ENCODE data around the gene MRTFA. TPM values are rescaled to one million over a fixed set of nuclear protein-coding genes. Genes with fewer than 3 reads are reported as not detected.
A peak's percentile ranks its signal among the peaks of the same experiment; 100 is the strongest.

MRTFA gene
- total RNA-seq, 1 donor from 2014 or later: 52.1 TPM

DNA sequence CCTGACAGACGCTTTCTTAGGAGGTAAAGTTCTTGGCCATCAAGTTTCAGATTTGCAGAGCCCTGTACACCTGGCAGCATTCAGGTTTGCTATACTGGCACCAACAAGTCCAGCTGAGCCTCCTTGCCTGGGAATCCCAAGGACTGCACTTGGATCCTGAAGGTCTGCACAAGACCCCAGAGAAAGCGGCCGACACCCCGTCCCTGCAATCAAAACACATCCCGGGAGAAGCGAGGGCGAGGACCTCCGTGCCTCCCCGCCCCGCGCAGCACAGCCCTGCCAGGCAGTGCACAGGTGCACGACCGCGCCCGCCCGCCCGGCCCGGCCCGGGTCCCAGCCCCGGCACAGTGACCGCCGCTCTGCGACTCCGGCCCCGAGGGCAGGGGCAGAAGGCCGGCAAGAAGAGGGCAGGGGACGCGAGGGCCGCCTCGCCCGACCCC lies 559 bp downstream of the MRTFA start:
- TF ChIP-seq, protein P1, sequence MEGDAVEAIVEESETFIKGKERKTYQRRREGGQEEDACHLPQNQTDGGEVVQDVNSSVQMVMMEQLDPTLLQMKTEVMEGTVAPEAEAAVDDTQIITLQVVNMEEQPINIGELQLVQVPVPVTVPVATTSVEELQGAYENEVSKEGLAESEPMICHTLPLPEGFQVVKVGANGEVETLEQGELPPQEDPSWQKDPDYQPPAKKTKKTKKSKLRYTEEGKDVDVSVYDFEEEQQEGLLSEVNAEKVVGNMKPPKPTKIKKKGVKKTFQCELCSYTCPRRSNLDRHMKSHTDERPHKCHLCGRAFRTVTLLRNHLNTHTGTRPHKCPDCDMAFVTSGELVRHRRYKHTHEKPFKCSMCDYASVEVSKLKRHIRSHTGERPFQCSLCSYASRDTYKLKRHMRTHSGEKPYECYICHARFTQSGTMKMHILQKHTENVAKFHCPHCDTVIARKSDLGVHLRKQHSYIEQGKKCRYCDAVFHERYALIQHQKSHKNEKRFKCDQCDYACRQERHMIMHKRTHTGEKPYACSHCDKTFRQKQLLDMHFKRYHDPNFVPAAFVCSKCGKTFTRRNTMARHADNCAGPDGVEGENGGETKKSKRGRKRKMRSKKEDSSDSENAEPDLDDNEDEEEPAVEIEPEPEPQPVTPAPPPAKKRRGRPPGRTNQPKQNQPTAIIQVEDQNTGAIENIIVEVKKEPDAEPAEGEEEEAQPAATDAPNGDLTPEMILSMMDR (conservative IDR thresholded peaks at IDR 0.05; ENCODE audit: low read depth, low read length): no peak
- DNase-seq (ENCODE audit: low read depth): no peak
- H3K4me3 ChIP-seq (ENCODE audit: low read depth, low read length): peak overlapping the region; percentile 68

DNA sequence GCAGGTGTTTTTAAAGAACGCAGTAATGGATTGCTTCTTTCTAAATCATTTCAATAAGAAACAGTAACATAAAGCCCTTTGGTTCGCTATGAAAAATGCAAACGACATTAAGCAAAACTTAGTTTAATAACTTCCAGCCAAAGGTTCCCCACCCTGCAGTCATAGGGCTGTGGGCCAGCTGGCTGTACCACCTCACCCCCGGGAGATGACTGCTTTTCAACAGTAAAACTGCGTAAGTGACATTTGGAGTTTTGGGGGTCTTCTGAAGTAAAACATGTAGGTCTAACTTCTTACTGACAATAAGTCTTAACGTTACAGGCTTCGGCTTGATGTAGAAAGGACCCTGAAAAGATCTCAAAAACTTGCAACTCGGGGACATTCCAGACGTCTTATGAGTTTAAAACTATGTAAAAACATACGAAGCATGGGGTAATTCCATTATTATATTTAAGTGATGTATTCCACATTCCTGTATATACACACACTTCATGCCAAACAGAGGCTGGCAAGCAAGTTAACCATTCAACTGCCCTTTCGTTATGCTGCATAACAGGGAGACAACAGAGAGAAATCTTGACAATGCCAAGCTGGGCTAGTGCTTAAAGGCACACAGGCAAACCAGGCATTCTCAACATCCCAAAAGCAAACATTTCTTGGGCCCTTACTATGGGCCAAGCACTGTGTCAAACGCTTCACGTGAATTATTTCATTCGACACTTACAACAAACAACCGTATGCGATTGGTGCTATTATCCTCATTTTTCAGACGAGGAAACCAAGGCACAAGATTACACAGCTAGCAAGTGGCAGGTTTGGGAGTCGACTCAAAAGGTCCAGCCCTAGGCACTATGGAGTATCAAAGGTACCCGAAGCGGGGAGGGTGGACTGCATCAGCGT lies 1.2 kb downstream of the MRTFA start:
- H3K4me3 ChIP-seq (ENCODE audit: low read depth, low read length): peak overlapping the region; percentile 68
- no peak for DNase-seq (ENCODE audit: low read depth)
- TF ChIP-seq, protein P1 (conservative IDR thresholded peaks at IDR 0.05; ENCODE audit: low read depth, low read length): no peak

DNA sequence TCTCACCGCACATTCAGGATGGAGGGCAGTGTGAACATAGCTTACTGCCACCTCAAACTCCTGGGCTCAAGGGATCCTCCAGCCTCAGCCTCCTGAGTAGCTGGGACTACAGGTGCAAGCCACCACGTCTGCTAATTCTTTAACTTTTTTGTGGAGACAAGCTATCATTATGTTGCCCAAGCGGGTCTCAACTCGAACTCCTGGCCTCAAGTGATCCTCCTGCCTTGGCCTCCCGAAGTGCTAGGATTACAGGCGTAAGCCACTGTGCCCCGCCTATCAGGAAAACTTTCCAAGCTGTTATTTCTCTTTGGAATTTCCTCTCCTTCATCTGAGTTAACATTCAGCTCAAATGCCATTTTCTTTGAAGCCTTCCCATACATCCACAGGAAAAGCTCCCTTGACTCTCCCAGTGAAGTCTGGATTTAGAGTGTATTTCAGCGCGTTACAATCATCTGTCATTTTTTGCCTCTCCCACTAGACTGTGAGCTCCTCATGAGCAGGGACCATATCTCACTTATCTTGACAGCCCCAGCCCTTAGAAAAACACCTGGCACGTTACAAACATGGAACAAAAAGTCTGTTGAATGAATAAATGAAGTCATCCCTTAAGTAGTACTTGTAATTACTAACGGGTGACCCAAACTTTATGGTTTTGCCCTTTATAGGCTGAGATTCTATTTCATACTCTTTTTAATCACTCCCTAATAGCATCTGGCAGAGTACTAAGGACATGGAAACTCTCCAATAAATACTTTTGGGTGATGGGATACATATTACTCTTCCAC lies 2.2 kb downstream of the MRTFA start:
- TF ChIP-seq, protein P1 (conservative IDR thresholded peaks at IDR 0.05; ENCODE audit: low read depth, low read length): no peak
- DNase-seq (ENCODE audit: low read depth): no peak
- no peak overlapping the region for H3K4me3 ChIP-seq (ENCODE audit: low read depth, low read length)

DNA sequence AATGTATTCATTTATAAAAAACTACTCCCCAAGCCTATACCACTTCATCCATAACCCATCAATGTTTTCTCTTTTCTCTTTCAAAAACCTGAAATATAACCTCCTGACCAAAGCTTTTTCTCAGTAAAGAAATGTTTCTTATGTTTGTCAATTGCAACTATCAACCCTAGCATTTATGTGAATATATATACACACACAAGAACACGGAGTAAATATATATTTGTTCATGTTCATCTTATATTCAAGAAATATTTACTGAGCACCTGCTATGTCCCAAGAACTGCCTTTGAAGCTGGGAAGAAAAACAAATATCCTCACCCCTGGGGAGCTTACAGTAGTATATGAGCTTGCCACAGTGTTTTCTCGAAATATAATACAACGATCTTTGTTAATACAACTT lies 3.5 kb downstream of the MRTFA start:
- no peak overlapping the region for H3K4me3 ChIP-seq (ENCODE audit: low read depth, low read length)
- DNase-seq (ENCODE audit: low read depth): no peak
- TF ChIP-seq, protein P1 (conservative IDR thresholded peaks at IDR 0.05; ENCODE audit: low read depth, low read length): no peak

DNA sequence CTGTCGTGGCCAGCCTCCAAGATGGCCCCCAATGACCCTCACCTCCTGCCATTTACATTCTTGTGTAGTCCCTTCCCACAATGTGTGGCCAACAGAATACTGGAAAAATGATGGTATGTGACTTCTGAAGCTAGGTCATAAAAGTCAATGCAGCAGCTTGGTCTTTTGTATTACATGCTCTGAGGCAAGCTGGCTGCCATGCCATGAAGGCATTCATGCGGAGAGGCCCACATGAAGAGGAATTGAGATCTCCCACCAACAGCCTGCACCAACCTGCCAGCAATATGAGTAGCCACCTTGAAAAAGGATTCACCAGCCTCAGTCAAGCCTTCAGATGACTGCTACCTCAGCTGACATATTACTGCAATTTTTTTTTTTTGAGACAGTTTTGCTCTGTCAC lies 4.6 kb downstream of the MRTFA start:
- TF ChIP-seq, protein P1 (conservative IDR thresholded peaks at IDR 0.05; ENCODE audit: low read depth, low read length): no peak
- no peak overlapping the region for H3K4me3 ChIP-seq (ENCODE audit: low read depth, low read length)
- DNase-seq (ENCODE audit: low read depth): no peak

DNA sequence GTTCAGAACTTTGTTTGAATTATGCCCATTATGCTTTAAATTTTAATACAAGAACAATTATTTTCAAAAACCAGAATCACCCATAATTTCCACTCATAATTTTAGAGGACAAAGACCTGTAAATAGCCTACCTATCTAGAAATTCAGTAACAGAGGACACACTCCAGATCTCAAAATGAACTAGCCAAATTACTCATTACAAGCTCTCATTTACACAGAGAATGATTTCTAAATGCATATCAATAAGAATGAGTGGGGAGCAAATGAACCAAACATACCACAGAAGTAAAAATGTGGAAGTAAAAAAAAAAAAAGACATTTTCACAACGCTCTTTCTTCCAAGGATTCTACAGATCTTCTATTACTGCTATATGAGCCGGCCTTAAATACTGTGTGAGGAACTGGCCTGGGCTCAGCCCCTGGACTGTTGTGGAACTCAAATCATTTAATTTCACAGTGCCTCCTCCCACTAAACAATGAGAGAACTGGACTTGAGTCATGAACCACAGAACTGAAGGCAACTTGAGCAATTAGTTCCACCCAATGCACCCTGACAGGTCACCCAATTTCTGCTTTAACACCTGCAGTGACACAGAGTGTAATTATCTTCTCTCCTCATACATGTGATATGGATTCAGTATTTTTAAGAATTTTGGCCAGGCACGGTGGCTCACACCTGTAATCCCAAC lies 8.0 kb downstream of the MRTFA start:
- H3K4me3 ChIP-seq (ENCODE audit: low read depth, low read length): no peak overlapping the region
- TF ChIP-seq, protein P1 (conservative IDR thresholded peaks at IDR 0.05; ENCODE audit: low read depth, low read length): no peak
- no peak for DNase-seq (ENCODE audit: low read depth)
